K562 (cell line): ENCODE measurements around the gene YPEL3. TPM values are rescaled to one million over a fixed set of nuclear protein-coding genes. Genes with fewer than 3 reads are reported as not detected.
A peak's percentile ranks its signal among the peaks of the same experiment; 100 is the strongest.

Source experiments
- CBX5 ChIP-seq: IDR thresholded peaks from 2 replicates; pipeline ENCODE4 v1.6.1; 2014; ENCODE audit warnings: low read depth, borderline replicate concordance
- CHD1 ChIP-seq: fragments of 200-600 bp; sonication (generic); IDR thresholded peaks from one replicate; pipeline ENCODE4 v1.6.1; 2012; ENCODE audit warnings: mild to moderate bottlenecking, moderate library complexity, low read length, inconsistent platforms
- CHD2 ChIP-seq: IDR thresholded peaks from 2 replicates; pipeline ENCODE4 v1.6.1; 2011; ENCODE audit warnings: low read depth, low read length
- CREBBP ChIP-seq: IDR thresholded peaks from one replicate; pipeline ENCODE4 v1.6.1; 2012; ENCODE audit warnings: low read depth, mild to moderate bottlenecking, control low read depth, inconsistent platforms, low read length
- GABPA ChIP-seq: fragments of 200-800 bp; sonication (Bioruptor generic); conservative IDR thresholded peaks from 2 replicates; pipeline ENCODE4 v1.6.1; 2016; ENCODE audit warnings: low read depth, missing genetic modification characterization, missing compliant biosample characterization
- IRF2 ChIP-seq: sonication (generic); formaldehyde crosslinking; IDR thresholded peaks from 2 replicates; pipeline ENCODE4 v1.8.1; 2022; ENCODE audit warnings: mild to moderate bottlenecking, missing genetic modification reagents
- KAT7 ChIP-seq: sonication (generic); formaldehyde crosslinking; IDR thresholded peaks from 2 replicates; pipeline ENCODE4 v1.8.0; 2022; ENCODE audit warnings: missing genetic modification reagents, mild to moderate bottlenecking, borderline replicate concordance
- NFIC ChIP-seq: fragments of 450-650 bp; IDR thresholded peaks from 2 replicates; pipeline ENCODE4 v1.6.1; 2017; ENCODE audit warnings: mild to moderate bottlenecking, inconsistent platforms
- NFRKB ChIP-seq: fragments of 450-650 bp; IDR thresholded peaks from 2 replicates; pipeline ENCODE4 v1.6.1; 2016; ENCODE audit warnings: low read depth
- POLR2A ChIP-seq: fragments of 450-650 bp; conservative IDR thresholded peaks from 2 replicates; pipeline ENCODE4 v1.6.1; 2016
- POLR2G ChIP-seq: fragments of 200-400 bp; formaldehyde crosslinking; IDR thresholded peaks from 2 replicates; pipeline ENCODE4 v1.6.1; 2017; ENCODE audit warnings: low read depth, mild to moderate bottlenecking, antibody characterized with exemption, low read length, moderate library complexity
- SIN3A ChIP-seq, 2 experiments: fragments of 150-350 bp in 1 of 2; IDR thresholded peaks; 2 replicates each; pipeline ENCODE4 v1.6.1; 2011 to 2016; ENCODE audit warnings: borderline replicate concordance in 2 of 2, low read depth in 2 of 2, low read length in 2 of 2, mild to moderate bottlenecking in 2 of 2, moderate library complexity in 2 of 2; ENCODE audit not compliant: control insufficient read depth in 1 of 2
- SIX5 ChIP-seq, 2 experiments: IDR thresholded peaks; 2 replicates each; pipeline ENCODE4 v1.6.1; 2011; ENCODE audit warnings: low read length in 2 of 2, borderline replicate concordance in 1 of 2, low read depth in 1 of 2, mild to moderate bottlenecking in 1 of 2, moderate library complexity in 1 of 2; ENCODE audit not compliant: insufficient read depth in 1 of 2
- SMC3 ChIP-seq: conservative IDR thresholded peaks from 2 replicates; pipeline ENCODE4 v1.6.1; 2011; ENCODE audit warnings: low read depth, low read length, improper control_type of control experiment; ENCODE audit not compliant: insufficient read depth
- SP1 ChIP-seq: sonication (generic); formaldehyde crosslinking; IDR thresholded peaks from 2 replicates; pipeline ENCODE4 v1.8.1; 2022; ENCODE audit warnings: mild to moderate bottlenecking, missing genetic modification reagents
- TOE1 ChIP-seq, 2 experiments: fragments of 450-650 bp in 1 of 2; sonication (generic) in 1 of 2; formaldehyde crosslinking in 1 of 2; IDR thresholded peaks; 2 replicates each; pipeline versions ENCODE4 v1.7.1 to v1.8.0; 2016 to 2022; ENCODE audit warnings: borderline replicate concordance in 2 of 2, mild to moderate bottlenecking in 2 of 2, antibody characterized with exemption in 1 of 2, inconsistent platforms in 1 of 2, low read depth in 1 of 2, missing genetic modification reagents in 1 of 2, moderate library complexity in 1 of 2
- ZNF143 ChIP-seq: sonication (generic); formaldehyde crosslinking; IDR thresholded peaks from 2 replicates; pipeline ENCODE4 v1.9.0; 2022; ENCODE audit warnings: mild to moderate bottlenecking, missing genetic modification reagents
- ZNF24 ChIP-seq: fragments of 450-650 bp; IDR thresholded peaks from 2 replicates; pipeline ENCODE4 v1.6.1; 2016
- polyA plus RNA-seq, 8 experiments: library from polyadenylated mRNA; depleted of rRNA in 4 of 8; stranded (reverse) in 5 of 8; unstranded in 3 of 8; fragments of >200 nt; fragmentation: Nextera tagmentation in 2 of 8; fragmentation: Illumina TruSeq in 1 of 8; extraction: Ambion mirVana in 2 of 8; extraction: Trizol in 1 of 8; gene quantifications; 2 replicates each; pipeline versions ENCODE4 v1.2.1 to v1.2.3, GENCODE V29; 2011 to 2014; ENCODE audit warnings: inconsistent platforms in 1 of 8, missing spikeins in 1 of 8
- total RNA-seq, 7 experiments: library from RNA; depleted of rRNA in 6 of 7; stranded (reverse); fragments of >200 nt in 6 of 7; fragmentation: Illumina TruSeq in 2 of 7; extraction: Trizol in 2 of 7; gene quantifications; 2 replicates each; pipeline versions ENCODE4 v1.2.1 to v1.2.3, GENCODE V29; 2011 to 2021; ENCODE audit warnings: low replicate concordance in 1 of 7
- TF ChIP-seq, protein P1 (sequence below): sonication (generic); formaldehyde crosslinking; IDR thresholded peaks from 2 replicates; pipeline ENCODE4 v1.8.0; 2023; ENCODE audit warnings: missing genetic modification reagents, mild to moderate bottlenecking, borderline replicate concordance
- TF ChIP-seq, protein P2 (sequence below): fragments of 250-450 bp; sonication (Bioruptor Pico); IDR thresholded peaks from 2 replicates; pipeline ENCODE4 v1.9.0; 2021; ENCODE audit warnings: mild to moderate bottlenecking

YPEL3 gene
- total and polyA plus RNA-seq, 9 of the 15 experiments (the other 6 are each of a cell fraction or from before 2014, with no cell fraction given): 0.41 to 15.0 (median 2.9) TPM

DNA sequence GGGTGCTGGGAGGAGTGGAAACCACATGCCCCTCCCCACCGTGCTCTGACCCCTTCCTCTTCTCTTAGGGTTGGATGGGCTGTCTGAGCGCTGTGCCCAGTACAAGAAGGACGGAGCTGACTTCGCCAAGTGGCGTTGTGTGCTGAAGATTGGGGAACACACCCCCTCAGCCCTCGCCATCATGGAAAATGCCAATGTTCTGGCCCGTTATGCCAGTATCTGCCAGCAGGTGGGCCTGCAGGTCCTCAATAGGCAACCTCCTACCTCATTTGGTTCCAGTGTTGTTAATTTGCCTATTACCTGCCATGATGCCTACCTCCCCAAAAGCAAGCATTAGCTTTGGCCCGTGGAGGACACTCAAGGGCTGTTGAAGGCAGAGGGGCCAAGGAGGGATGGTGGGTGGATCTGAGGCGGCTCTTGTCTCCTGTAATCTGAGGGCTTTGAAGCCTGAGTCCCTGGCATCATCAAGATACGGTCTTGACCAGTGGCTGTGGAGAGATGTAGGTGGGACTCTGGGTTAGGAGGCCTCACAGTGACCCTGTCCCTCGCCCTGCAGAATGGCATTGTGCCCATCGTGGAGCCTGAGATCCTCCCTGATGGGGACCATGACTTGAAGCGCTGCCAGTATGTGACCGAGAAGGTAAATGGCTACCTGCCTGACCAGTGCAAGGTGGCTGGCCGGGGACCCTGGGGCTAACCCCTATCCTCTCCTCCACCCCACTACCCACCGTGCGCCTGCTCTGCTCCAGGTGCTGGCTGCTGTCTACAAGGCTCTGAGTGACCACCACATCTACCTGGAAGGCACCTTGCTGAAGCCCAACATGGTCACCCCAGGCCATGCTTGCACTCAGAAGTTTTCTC lies 27.0 kb downstream of the YPEL3 start (continued):
- TF ChIP-seq SIX5 (IDR thresholded peaks at IDR 0.05; ENCODE audit: borderline replicate concordance in 1 of 2, insufficient read depth in 1 of 2, low read depth in 1 of 2, low read length in 2 of 2) (no peak), CHD1 (peak; percentile 21), NFRKB (no peak), NFIC (no peak), GABPA (tag) (no peak), CBX5 (no peak), SMC3 (0 out of 2 replicates have a peak, but pooled peaks have one; percentile 9), ZNF143 (no peak), TOE1 (IDR thresholded peaks at IDR 0.05; ENCODE audit: borderline replicate concordance) (no peak), TOE1 (CRISPR knock-in tag; IDR thresholded peaks at IDR 0.05; ENCODE audit: borderline replicate concordance, low read depth) (no peak), IRF2 (CRISPR knock-in tag) (no peak), CHD2 (peak; percentile 43; the same call in 1 of the 2 replicates), CREBBP (no peak), POLR2A (peak; percentile 27; the same call in 1 of the 2 replicates), SIN3A (IDR thresholded peaks at IDR 0.05; ENCODE audit: borderline replicate concordance in 2 of 2, control insufficient read depth in 1 of 2, low read depth in 2 of 2, low read length in 2 of 2) (0 out of 4 replicates have a peak, but pooled peaks of 1 of the 2 experiments have one; percentile 35), POLR2G (0 out of 2 replicates have a peak, but pooled peaks have one; percentile 9), ZNF24 (no peak), SP1 (CRISPR knock-in tag) (no peak), KAT7 (CRISPR knock-in tag) (no peak)
- TF ChIP-seq, protein P1, sequence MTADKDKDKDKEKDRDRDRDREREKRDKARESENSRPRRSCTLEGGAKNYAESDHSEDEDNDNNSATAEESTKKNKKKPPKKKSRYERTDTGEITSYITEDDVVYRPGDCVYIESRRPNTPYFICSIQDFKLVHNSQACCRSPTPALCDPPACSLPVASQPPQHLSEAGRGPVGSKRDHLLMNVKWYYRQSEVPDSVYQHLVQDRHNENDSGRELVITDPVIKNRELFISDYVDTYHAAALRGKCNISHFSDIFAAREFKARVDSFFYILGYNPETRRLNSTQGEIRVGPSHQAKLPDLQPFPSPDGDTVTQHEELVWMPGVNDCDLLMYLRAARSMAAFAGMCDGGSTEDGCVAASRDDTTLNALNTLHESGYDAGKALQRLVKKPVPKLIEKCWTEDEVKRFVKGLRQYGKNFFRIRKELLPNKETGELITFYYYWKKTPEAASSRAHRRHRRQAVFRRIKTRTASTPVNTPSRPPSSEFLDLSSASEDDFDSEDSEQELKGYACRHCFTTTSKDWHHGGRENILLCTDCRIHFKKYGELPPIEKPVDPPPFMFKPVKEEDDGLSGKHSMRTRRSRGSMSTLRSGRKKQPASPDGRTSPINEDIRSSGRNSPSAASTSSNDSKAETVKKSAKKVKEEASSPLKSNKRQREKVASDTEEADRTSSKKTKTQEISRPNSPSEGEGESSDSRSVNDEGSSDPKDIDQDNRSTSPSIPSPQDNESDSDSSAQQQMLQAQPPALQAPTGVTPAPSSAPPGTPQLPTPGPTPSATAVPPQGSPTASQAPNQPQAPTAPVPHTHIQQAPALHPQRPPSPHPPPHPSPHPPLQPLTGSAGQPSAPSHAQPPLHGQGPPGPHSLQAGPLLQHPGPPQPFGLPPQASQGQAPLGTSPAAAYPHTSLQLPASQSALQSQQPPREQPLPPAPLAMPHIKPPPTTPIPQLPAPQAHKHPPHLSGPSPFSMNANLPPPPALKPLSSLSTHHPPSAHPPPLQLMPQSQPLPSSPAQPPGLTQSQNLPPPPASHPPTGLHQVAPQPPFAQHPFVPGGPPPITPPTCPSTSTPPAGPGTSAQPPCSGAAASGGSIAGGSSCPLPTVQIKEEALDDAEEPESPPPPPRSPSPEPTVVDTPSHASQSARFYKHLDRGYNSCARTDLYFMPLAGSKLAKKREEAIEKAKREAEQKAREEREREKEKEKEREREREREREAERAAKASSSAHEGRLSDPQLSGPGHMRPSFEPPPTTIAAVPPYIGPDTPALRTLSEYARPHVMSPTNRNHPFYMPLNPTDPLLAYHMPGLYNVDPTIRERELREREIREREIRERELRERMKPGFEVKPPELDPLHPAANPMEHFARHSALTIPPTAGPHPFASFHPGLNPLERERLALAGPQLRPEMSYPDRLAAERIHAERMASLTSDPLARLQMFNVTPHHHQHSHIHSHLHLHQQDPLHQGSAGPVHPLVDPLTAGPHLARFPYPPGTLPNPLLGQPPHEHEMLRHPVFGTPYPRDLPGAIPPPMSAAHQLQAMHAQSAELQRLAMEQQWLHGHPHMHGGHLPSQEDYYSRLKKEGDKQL (CRISPR knock-in tag): no peak
- TF ChIP-seq, protein P2, sequence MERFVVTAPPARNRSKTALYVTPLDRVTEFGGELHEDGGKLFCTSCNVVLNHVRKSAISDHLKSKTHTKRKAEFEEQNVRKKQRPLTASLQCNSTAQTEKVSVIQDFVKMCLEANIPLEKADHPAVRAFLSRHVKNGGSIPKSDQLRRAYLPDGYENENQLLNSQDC (CRISPR knock-in tag): no peak
